NCI-H128 (cell line): ENCODE results near the gene ASB9.
"Not testable (repeated sequence)": the region's sequence is repeated elsewhere in the genome, so short reads cannot be mapped to it uniquely, and the experiment has no call there.

Experiments used
- DNase-seq: peaks from one replicate; lab custom pipeline; 2025; ENCODE audit not compliant: unreplicated experiment; lab: John Stamatoyannopoulos, UW

The ASB9 gene

DNA sequence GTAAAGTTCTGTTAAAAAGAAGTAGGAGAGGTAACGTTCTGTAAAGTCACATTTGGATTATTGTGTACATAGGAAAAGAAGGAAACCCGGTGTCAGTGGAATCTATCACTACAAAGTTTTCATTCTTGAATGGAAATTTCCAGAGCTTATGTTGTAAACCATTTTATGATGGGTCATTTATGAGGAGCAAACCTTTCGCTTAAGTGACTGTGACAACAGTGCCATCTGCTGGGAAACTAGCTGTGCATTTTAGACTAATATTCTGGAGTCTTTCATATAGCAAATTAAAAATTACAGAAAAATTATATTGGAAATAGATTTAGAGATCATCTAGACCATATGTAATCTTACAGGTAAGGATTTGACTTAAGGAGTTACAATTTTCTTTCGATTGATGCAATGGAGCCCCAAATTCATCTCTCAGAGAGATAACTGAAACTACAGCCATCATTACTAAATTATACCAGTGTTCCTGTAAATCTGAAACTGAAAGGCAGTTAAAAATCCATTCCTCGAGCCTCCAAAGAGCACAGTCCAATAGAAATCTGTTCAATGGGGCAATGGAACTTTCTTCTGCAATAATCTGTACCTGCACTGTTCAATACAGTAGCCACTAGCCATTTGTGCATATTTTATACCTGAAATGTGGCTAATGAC, 26.9 kb downstream of the ASB9 start:
- DNase-seq, result peak; percentile 13

DNA sequence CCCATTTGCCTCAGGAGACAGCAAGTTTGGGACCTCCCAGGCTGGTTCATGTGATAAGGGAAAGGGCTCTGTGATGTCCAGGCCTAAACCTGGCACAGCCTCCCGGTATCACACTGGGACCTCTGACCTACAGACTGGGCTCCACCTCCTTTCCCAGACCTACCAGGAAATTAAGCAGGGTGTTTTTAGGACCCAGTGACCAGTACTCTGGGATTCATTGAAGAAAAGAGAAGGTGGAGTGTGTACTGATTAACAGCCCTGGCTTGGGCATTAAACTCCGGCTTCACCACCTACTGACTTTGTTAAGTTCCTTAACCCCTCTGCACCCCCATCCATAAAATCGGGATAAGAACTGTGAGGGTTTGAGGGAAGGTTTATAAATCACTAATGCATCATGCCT, 28.6 kb downstream of the ASB9 start:
- DNase-seq, result no peak

DNA sequence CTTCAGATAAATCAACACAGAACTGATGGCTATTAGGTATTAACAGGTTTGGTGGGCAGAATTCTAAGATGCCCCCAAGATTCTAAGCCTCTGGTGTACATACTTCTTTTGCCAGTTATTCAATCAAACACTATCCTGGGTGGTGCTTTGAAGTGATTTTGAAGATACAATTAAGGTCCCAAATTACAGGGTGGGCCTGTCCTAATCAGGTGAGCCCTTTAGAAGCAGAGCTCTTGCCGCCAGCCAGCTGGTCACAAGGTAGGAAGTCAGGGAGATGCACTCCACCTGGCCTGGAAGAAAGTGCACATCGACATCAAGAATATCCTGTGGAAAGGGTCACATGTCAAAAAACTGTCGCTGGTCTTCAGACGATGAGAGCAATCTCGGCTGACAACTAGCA, 29.5 kb downstream of the ASB9 start:
- no peak for DNase-seq

DNA sequence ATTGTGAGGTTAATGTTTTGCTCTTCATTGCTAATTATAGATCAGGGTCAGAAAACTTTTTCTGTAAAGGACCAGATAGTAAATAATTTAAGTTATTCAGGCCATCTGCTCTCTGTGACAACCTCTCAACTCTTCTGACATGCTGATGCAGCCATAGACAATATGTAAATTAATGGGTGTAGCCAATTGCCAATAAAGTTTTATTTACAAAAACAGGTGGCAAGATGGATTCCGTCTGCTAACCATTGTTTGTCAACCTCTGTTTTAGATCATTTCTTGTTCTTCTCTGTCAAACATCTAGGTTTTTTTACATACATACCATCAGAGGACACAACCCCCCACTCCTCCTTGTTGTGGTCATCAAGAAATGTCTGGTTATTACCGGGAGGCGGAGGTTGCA, 33.7 kb downstream of the ASB9 start:
- DNase-seq, result no peak

DNA sequence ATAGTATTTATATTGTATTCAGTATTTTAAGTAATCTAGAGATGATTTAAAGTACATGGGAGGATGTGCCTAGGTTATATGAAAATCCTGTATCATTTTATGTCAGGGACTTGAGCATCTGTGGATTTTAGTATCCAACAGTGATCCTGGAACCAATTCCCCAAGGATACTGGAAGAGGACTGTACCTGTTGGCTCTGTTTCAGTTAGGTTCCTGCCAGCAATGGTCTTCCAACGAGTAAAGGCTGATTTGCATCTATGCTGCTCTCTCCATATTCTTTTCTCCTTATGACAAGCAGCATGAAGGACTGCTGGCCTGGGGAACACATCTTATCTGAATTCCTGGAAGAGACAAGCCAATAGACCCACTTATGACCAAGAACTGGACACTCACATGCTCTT, 34.9 kb downstream of the ASB9 start:
- no peak for DNase-seq

DNA sequence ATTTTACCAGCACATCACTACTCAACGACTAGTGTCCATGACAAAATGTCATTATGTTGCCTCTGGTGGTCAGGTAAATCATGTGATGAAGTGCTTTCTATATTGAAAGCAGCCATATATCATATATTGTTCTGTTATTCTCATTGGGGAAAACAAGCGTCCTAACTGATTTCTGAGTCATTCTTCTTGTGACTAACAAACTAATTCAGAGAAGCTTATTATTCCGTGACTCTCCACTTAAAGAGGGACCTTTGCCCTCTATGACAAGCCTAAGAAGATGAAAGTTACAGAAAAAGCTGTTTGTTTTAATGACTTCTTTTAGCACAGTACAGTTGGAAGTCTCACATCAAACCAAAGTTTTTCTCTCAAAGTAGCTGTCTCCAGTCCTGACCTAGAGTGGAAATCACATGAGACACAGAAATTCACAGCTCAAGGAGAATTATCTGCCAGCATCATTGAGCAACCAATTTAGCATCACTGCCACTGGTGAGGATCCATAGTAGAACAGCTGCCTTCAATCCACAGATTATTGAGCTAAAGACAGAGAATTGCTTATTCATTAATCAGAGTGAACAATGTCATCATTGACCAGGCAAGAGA, 36.4 kb downstream of the ASB9 start:
- DNase-seq, result no peak

DNA sequence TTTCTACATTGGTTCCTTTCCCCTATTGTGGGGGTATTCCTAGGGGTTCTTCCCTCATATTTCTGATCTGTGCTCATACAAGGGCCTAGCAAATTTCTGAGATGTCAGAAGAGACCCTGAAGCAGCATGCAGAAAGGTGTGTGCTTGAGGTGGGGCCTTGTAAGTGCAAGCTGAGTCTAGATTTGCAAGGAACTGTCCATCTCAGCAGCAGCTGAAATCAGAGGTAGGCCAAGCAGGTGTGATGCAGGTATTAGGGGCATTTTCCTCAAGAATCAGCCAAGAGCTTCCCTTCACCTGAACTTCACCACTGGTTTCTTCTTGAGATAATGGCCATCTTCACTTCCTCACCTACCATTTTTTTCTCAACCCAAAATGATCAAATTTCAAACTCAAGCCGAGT, 45.1 kb downstream of the ASB9 start:
- no peak for DNase-seq

DNA sequence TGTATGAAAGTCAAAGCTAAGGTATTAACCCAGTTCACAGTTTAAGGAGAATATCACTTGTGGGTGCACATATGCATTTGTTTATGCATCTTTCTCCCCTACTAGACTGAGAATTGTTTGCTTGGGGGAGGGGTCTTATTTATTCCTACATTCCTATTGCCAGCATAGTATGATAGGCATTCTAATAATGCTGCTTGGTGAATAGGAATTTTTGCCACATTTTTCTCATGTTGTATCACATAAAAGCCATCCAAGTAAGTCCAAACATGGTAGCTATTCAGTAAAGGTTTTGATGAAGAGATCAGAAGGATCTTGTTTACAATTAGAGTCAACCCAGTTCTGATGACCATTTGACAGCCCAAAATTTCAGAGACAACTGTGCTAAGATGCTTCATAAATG, 48.6 kb downstream of the ASB9 start:
- DNase-seq, result no peak

DNA sequence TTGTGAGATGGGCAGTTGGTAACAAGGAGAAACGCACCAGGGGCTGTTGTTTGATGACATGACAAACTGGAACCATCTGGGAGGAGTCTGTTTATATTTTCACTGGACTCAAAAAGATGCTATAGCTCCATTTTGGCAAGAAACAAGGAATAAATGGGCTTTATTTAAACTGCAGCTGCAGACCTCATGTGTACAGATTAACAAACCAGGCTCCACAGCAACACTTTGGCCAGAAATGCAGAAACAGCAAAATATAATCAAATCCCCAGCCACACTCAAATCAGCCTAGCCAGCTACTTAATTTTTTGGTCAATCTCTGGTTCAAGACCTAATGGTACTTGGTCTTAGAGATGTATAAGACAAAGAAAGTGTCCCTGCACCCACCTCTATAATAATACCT, 52.7 kb downstream of the ASB9 start:
- no peak for DNase-seq

DNA sequence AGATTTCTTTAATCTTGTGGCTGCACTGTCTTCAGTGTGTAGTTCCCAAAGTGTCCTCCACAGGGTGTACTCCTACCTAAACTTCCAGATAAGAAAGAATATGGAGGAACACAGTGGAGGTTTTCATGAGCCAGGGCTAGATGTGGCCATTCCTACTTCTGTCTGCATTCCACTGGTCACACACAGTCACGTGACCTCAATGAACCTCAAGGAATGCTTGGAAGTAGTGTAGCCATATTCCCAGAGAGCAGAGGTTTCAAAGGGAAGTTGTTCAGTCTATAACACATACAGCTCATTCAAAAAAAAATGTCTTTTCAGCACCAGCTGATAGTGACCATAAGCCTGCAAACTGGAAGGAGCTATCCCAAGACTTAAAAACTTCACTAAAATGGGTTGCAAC, 53.6 kb downstream of the ASB9 start:
- DNase-seq, result no peak

DNA sequence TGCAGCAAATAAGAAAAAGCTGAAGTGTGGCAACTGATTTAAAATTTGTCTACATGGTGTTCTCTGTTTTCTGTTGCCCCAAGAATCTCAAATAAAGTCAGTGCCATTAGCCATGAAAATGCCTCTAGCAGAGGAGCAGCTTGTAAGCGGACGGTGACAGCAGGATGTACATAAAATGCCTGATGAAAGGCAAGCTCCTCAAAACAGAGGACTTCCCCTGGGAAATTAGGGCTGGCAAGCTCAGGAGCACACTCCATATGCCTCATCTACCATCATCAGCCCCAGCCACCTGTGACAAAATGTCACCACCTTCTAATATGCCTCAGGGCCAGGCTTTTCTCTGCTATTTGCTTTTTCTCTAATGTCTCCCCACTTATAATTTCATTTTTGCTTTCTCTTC, 54.5 kb downstream of the ASB9 start:
- DNase-seq, result no peak

DNA sequence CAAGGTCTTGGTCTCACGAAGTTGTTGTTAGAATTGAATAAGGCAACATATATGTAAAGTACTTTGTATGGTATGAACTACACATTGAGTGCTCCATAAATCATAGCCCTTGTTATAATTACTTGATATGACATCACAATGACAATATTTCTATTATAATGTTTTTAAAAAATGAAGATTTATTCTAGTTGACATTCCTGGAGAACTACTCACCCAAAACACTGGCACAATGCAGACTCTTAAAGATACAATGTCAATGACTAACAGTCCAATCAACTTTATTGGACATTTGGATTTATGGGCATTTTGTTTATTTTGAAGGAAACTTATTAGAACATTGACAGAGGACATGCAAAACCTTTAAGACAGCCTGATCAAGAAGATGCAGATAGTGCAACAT, 55.3 kb downstream of the ASB9 start:
- DNase-seq, result no peak

DNA sequence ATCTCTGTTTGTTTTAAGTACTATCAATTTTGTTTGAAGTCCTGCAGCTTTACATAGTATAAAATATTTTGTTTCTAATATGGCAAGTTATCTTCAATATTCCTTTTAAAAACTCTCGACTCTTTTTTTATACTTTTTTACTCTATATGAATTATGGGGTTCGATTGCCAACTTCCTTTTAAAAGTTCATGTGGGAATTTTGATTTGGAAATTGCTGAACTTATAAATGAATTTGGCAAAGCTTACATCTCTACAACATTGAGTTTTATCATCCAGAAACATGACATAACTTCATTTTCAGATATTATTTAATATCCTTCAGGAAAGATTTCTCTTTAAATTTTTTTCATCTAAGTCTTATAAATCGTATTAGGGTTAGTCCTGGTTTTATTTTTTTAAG, 60.8 kb downstream of the ASB9 start:
- no peak for DNase-seq

DNA sequence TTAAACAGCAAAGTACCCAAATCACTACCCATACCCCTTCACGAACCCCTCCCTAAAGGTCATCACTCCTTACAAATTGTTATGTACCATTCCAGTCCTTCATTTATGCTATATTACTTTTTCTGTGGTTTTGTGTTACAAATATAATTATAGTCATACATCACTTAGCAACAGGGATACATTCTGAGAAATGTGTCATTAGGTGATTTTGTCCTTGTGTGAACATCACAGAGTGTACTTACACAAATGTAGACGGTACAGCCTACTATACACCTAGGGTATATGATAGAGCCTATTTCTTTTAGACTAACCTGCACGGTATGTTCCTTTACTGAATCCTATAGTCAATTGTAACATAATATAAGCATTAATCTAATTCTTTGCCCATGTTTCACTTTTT, 61.9 kb downstream of the ASB9 start:
- no peak for DNase-seq

DNA sequence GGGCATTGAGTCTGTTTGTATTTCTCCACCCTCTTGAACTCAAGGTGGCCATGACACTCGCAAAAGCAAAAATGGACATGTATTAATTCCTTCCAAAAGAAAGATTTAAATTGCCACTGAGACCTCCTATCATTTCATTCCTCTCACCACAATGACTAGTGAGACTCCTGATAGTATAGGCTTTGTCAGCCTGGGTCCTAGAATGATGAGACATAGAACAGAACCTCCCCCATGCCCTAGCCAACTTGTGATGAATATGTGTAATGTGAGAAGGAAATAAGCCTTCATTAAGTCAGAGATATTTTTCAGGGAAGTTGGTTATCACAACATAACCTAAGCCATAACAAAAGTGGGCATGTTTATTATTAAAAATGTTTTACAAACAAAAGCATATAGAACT, 62.5 kb downstream of the ASB9 start:
- DNase-seq, result no peak

DNA sequence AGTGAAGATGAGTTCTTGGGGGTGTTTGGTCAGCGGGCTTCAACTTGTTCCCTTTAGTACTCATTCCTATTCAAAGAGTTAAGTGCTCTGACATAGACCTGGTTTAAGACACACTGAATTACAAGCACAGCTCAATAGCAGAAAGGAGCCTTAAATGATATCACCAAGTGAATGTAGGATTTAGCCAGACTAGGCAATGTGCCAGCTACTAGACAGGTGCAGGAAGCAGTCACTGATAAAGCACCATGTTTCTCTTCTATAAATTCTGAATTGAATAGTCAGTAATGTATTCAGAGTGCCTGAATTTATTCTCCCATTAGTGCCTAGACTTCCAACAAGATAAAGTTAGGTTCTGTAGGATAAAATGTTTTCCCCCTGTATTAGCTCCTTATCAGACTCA, 63.6 kb downstream of the ASB9 start:
- peak; percentile 21 for DNase-seq

DNA sequence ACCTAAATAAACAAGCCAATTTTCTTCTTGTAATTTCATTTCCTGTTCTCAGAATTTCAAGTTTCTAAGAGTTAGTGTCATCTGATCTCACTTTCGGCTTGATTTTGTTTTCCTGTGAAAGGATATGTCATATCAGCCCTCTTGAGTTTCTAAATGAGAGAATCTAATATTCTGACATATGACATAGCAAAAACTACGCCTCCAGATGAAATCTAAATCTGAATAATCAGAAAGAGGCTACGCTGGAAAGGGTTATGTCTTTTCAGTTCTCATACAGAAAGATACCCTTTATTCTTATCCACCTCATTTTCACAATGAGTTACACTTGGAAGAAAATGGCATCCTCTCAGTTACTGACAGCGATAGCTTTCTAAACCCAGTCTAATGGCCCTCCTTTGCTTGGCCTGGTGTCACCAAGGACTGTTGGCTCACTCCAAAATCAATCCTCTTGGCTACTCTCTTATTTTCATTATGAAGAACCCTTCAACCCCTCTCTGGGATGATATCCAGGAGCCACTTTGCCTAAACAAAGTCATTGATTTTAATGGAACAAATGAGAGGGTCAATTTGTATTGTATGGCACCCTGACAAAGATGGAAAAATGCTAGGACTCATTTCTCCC, 65.6 kb downstream of the ASB9 start:
- no peak for DNase-seq

DNA sequence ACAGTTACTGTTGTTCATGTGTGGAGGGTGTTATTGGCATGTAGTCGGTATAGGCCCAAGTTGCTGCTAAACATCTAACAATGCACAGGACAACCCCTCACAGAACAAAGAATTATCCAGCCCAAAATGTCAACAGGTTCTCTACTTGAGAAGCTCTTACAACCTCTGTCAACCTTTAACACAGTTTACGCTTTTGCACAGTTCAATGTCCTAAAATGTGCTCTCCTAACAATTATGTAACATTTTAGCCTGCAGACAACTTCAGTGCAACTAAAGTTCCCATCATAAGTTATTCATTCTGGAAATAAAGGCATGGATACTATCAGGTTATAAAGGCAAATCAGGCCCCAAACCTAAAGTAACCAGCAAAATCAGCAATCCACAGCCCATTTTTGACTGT, 66.2 kb downstream of the ASB9 start:
- no peak for DNase-seq

DNA sequence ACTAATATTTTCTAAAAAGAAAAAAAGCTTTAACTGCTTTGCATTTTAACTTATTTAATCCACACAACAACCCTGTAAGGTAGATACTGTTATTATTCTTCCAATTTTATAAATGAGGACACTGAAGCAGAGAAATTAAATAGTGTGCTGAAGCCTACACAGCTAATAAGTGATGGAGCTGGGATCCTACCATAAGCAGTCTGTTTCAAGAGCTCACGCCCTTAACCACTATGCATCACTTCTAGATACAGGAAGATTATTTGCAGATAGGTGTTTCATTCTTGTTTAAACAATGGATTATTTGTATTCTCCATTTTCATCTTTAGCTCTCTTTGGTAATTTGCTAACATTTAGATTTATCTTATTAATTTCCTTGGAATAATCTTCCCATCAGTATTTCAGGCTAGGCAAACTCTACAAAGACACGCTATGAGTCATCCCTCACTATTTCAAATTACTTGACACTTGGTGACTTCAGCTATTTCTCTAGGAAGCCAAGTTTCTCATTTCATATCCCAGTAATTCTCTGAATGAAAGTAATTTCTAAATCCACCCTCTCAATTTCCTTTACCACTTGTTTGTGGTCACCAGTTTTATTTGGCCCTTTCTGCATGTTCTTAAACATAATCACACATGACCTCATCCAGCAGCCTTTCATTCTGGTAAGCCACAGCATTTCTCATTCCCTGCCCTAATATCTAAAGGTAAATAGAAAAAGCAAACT, 67.3 kb downstream of the ASB9 start:
- DNase-seq, result no peak

DNA sequence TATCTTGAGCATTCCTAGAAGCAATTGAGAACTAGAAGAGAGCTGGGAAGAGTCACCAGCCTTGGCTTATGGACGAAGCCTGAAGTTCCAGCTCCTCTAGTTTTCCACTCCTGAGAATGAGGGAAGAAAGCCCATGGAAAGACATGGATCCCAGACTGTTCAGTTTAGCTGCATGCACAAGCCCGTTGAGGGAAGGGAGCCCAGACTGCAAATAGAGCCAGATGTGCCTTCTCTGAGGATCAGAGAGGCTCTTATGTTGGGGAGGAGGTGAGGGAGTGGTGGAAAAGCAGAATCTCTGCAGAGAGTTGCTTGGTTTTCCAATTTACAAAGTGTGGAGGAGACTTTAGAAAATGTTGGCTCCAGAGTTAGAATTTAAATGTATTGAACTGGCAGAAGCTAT, 69.0 kb downstream of the ASB9 start:
- DNase-seq, result no peak

DNA sequence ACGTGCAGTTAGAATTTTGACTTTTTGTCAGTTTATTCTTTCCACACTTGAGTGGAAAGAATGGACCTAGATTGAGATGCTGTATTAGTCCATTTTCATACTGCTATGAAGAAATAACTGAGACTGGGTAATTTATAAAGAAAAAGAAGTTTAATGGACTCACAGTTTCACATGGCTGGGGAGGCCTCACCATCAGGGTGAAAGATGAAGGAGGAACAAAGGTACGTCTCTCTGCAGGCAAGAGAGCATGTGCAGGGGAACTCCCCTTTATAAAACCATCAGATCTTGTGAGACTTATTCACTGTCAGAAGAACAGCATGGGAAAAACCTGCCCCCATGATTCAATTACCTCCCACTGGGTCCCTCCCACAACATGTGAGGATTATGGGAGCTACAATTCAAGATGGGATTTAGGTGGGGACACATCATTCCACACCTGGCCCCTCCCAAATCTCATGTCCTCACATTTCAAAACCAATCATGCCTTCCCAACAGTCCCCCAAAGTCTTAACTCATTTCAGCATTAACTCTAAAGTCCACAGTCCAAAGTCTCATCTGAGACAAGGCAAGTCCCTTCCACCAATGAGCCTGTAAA, 71.2 kb downstream of the ASB9 start:
- not testable (repeated sequence) for DNase-seq

DNA sequence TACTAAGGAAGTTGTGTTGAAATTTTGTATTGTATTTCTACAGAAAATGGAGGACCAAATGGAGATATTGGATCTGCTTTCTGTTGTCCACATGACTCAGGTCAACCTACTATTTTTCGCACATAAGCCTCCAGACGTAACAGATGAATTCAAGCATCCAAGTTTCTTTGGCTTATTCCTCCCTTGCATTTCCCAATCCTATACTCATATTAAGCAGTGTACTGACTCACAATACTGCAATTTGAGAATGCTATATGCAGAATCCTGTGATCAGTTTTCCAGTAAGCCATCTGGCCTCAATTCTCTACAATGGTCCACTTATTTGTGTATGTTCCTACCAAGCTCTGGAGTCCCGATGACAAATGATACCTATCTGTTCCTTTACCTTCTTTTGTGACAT, 75.7 kb downstream of the ASB9 start:
- DNase-seq, result no peak
